Measurements from ENCODE around the gene SLC47A2. TPM values are rescaled to one million over a fixed set of nuclear protein-coding genes. Genes with fewer than 3 reads are reported as not detected.

The SLC47A2 gene
- total and polyA plus RNA-seq, 12 donors = 0.21 TPM; not detected in 11

GRCh38 chr17:19652595-19652994 is 63.8 kb downstream of the SLC47A2 start:
- no peak for DNase-seq
- H3K27ac ChIP-seq = no peak overlapping the region

GRCh38 chr17:19651451-19652238 is 64.7 kb downstream of the SLC47A2 start:
- no peak for TF ChIP-seq CTCF (IDR thresholded peaks at IDR 0.05)
- H3K4me3 ChIP-seq = no peak overlapping the region
- WGBS, 2 donors = 50 to 51% methylated on average over 5 of the region's 5 CpGs

More at GRCh38 chr17:19652595-19652994, 63.8 kb downstream of the SLC47A2 start:
- intact Hi-C loops (cut with DNase I) = no loop called here
- no peak for TF ChIP-seq CTCF (IDR thresholded peaks at IDR 0.05)
- 62 to 64% methylated on average over 3 of the region's 3 CpGs for WGBS, 2 donors
- peaks cover 0 to 4% (median 0%) of the 10 kb centered on the region in 11 donors for H3K9me3 ChIP-seq
- H3K4me1 ChIP-seq = peaks cover 4 to 48% (median 36%) of the 10 kb centered on the region in 9 donors
- H3K36me3 ChIP-seq = peaks cover 0 to 55% (median 38%) of the 10 kb centered on the region in 9 donors
- no peak overlapping the region for H3K4me3 ChIP-seq
- no peaks in the 10 kb centered on the region for H3K27me3 ChIP-seq
- no peak for ATAC-seq

GRCh38 chr17:19650826-19651225 is 65.6 kb downstream of the SLC47A2 start:
- DNase-seq (no peak), ATAC-seq (no peak)
- Histone ChIP-seq H3K9me3 (peaks cover 0 to 4% (median 0%) of the 10 kb centered on the region in 11 donors), H3K27me3 (no peaks in the 10 kb centered on the region), H3K4me3 (no peak overlapping the region), H3K27ac (peak overlapping the region in 1 of 10 donors; percentile 30), H3K4me1 (peaks cover 9 to 62% (median 46%) of the 10 kb centered on the region in 9 donors), H3K36me3 (peaks cover 0 to 38% (median 27%) of the 10 kb centered on the region in 9 donors)
- intact Hi-C loops (cut with DNase I) = no loop called here
- TF ChIP-seq CTCF (IDR thresholded peaks at IDR 0.05) = no peak
- 98 to 100% methylated on average over 1 of the region's 1 CpG for WGBS, 2 donors

More at GRCh38 chr17:19651451-19652238, 64.7 kb downstream of the SLC47A2 start:
- DNase-seq = no peak
- no peak for ATAC-seq
- Histone ChIP-seq H3K4me1 (peaks cover 9 to 54% (median 46%) of the 10 kb centered on the region in 9 donors), H3K27ac (peak overlapping the region in 3 of 10 donors; percentile 8 to 30 (median 19)), H3K27me3 (no peaks in the 10 kb centered on the region), H3K9me3 (peaks cover 0 to 4% (median 0%) of the 10 kb centered on the region in 11 donors), H3K36me3 (peaks cover 0 to 46% (median 30%) of the 10 kb centered on the region in 9 donors)
- intact Hi-C loops (cut with DNase I) = no loop called here

- Histone ChIP-seq H3K27ac (peak overlapping the region; percentile 89 to 97 (median 95)), H3K4me1 (peaks cover 9 to 69% (median 46%) of the 10 kb centered on the region in 9 donors), H3K9me3 (no peaks in the 10 kb centered on the region), H3K27me3 (no peaks in the 10 kb centered on the region), H3K36me3 (peaks cover 0 to 21% (median 11%) of the 10 kb centered on the region in 9 donors), H3K4me3 (peak overlapping the region; percentile 49 to 99 (median 90))
- no peak for DNase-seq
- WGBS, 2 donors = 0% methylated on average over 2 of the region's 2 CpGs
- no peak for ATAC-seq
- intact Hi-C loops (cut with DNase I) = loop anchor here (5.0 to 10.0 kb wide), 8 partner anchors 98 to 142 kb away; partner anchors contain the start of gene ALDH3A1 (in 1 of the 10)
- TF ChIP-seq CTCF (IDR thresholded peaks at IDR 0.05) = no peak
These were observed 67.2 kb downstream of the SLC47A2 start for GRCh38 chr17:19649274-19649541.
